HG02884 (cell line): ENCODE data around the gene AKAP3.

Source experiments
- ATAC-seq: cut with Tn5 transposase; IDR thresholded peaks from one replicate; pipeline ENCODE4 v1.9.1; 2021; ENCODE audit warnings: mild to moderate bottlenecking, moderate library complexity; ENCODE audit not compliant: unreplicated experiment

Gene AKAP3

DNA sequence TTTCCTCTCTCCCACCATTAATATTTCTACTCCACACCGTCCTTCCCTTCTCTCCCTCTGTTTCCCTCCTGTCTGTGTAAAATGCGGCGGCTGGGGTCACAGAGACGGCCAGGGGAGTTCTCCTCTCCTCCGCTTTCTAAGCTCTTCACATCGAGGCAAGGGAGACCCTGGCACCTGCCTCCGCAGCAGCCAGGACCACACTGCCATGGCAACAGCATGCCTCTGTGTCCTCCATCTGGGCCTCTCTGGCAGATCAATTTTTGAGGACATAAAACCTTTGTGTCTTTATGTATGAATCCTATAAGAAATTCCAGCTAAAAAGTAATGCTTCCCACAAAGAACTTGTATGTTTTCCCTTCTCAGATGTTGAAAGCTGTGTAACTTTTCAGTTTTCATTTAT, 45.4 kb downstream of the AKAP3 start:
- ATAC-seq: no peak

DNA sequence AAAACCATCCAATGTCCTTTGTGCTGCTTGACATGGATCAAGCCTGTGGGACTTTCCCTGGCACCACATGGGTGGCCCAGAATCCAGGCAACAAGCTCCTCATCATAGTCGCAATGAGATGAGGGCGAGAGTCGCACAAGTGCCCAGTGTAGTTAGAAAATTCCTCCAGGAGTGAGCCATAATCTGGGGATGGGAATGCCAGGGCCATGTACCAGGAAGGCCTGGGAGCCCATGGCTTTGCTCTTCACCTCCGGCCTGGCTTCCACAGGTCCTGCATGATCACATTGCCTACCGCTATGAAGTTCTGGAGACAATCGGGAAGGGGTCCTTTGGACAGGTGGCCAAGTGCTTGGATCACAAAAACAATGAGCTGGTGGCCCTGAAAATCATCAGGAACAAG, 53.0 kb downstream of the AKAP3 start:
- no peak for ATAC-seq

DNA sequence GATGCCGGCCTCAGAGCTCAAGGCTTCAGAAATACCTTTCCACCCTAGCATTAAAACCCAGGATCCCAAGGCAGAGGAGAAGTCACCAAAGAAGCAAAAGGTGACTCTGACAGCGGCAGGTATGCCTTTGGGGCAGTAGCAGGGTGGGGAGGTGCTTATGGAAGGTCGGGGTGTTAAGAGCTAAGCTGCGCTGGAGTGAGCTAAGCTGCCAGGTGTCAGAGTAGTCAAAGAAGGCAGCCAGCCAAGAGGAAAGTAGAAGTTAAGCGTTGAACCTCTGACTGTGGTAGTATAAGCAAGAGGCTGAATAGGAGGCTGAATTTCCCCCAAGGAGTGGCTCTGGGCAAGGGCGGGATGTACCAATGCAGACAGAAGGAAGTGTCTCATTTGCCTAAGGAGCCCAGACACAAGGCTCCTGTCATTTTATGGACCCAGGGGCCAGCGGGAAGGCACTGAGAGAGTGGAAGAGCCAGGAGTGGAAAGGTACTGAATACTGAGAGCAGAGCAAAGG, 57.6 kb downstream of the AKAP3 start:
- ATAC-seq: no peak

DNA sequence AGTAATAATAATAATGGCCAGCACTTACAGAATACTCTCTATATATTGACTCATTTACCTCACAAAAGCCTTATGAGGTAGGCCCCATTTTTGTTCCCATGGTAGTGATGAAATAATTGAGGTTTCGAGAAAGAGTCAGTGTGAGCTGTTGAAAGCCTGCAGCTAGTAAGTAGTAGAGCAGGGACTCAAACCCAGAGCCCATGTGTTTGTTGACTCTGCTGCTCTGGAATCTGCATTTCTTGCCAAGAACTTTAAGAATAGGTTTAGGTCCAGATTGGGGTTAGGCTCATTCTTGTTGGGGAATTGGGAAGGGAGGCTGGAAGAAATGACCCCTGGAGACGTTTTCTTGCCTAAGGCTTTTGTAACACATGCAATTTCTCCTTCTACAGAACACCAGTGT, 58.9 kb downstream of the AKAP3 start:
- ATAC-seq: no peak

DNA sequence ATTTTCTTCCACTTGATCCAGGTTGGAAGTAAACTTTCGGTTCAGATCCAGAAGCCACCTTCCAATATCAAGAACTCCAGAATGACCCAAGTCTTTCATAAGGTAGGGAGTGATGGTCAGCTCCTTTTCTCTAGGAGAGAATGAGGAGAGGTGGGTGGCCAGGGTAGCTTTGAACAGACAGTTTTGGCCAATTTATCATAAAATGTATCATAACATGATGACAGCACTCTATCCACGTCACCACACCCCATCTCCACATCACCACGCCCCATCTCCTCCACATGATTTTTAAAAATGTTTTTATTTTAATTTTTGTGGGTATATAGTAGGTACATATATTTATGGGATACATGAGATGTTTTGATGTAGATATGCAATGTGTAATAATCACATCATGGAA, 59.9 kb downstream of the AKAP3 start:
- no peak for ATAC-seq

DNA sequence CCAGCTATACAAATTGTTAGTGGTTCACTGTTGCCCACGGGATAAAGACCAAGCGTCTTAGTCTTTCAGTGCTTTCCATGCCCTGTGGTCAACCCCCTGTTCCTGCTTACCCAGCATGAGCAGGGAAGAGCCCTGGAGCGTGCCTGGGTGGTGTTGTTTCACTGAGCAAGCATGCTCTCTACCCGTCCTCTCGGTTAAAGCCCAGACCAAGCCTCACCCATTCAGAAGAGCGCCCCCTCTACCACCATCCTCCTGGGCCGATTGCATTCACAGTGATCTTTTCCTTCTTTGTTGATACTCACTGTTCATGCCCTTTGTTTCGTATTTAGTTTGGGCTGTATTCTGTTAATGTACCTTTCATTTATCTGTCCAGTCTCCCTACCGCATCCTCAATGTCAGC, 61.7 kb downstream of the AKAP3 start:
- ATAC-seq: no peak

DNA sequence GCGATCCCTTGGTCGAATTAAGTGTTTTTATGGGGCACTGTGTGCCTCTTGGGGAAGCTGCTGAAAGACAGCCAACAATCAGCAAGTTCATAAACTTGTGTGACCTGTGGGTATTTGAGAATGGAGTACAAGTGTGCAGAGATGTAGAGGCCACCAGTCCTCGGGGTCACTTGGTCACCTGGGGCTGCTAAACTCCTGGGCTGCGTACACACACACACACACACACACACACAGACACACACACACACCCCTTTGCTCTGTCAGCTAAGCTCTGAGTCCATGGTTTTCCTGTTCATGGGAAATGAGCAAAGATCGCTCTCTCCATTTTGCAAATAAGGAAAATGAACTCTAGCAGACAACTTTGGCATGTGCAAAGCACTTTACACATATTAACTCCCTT, 62.4 kb downstream of the AKAP3 start:
- no peak for ATAC-seq

DNA sequence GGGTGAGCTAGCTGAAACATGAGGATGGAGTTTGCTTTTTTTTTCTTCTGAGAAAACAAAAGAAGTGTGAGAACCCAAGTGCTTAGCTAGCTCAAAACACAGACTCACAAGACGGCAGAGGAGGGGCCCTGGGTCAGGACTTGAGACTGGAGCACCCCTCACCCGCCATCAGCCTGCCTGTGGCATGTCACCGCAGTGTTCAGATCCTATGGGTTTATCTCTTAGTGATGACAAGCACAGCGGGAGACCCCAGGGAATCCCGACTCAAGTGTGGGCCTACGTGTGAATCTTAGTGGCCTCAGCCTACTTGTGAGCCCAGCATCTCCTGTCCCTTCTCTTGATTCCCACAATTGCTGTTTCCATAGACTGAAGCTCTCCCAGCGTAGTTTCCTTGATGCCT, 64.0 kb downstream of the AKAP3 start:
- no peak for ATAC-seq

DNA sequence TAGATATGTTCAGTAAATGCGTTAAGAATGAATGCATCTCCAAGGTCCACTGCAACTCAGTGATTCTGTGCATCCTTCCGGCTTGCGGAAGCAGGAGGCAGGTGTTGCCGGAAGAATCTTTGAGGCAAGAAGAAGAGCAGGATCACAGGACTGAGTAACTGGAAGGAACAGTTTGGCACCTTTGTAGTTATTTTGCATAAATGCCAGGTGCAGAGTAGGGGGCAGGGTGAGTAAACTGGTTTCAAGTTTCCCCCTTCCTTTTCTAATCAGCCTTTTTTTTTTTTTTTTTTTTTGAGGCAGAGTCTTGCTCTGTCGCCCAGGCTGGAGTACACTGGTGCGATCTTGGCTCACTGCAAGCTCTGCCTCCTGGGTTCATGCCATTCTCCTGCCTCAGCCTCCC, 64.6 kb downstream of the AKAP3 start:
- ATAC-seq: no peak

DNA sequence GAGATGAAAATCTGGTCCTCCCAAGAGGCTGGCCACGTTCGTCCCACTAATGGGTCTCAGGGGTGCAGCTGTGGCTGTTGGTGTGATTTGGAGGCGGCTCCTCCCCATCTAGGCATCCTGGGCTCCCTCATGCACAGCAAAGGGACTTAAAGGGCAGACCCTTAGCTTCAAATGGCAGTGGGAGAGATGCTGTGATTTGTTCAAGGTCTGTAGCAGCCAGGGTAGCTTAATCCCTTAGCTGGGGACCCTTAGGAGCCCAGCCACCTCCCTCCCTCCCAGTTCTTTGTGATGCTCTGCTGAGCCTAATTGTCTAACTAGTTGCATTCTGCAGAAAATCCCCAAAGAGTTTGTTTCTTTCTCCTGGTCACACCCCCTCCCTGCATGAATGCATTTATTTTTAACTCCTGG, 68.6 kb downstream of the AKAP3 start:
- ATAC-seq: no peak

DNA sequence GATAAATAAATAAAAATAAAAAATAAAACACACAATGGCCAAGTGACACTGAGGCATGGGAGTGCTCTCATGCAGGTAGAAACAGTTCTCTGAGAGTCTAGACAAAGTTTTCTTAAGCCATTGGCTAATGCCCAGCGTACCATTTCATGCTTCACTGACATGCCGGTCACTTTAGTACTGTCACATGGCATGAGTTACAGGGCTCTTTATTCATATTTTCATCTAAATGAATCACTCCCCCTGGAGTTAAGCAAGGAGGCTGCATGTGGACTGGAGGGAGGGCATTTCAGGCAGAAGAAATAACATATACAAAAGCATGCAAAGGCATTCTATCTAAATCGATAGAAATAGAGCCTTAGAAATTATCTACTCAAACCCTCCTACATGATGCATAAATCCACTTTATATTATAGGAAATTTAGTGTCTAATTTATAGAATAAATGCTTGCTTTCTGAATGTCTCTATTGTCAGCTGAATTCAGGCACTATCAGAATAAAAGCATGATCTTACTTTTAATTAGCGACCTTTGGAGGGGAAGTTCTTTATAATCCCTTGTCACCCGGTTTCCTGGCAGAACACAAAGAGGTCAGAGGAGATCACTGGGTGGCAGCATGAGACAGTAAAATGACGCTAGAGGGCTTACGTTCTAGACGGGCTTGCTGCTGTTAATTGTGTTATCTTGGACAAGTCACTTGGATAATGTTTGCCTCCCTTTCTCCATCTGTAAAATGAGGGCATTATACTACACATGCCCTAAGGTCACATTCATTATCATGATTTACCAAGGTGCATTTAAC, 69.3 kb downstream of the AKAP3 start:
- no peak for ATAC-seq

DNA sequence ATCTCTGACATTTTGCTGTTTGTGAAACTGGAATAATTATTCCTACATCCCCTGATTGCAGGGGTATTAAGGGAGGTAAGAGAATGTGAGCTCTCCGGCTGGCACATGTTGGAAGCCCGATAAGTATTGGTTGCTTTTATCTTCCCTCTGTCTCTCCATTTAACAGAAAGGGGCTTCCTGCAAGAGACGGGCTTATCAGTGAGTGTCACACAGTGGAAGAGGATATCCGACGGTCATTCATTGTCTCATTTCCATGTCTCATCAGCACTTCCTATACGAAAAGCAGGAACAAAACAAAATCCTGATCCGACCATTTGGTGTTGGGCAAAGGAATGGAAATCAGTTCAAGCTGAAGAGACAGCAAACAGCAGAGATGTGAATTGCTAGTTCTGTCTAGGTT, 76.2 kb downstream of the AKAP3 start:
- ATAC-seq: no peak

DNA sequence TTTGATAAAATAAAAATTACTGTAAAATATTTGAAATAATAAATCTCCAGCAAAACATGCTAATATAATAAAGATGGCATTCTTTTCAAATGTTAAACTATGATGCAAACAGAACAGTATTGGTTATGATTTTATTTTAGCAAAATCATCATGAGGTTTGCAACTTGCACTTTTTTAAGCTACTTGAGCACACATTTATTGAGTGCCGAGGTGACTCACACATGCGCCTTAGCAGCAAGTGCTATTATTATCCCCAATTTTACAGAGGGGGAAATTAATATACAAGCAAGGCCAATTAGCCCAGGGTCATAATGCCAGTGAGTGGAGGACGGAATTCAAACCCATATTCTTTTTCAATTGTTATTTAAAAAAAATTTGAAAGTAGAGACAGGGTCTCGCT, 79.6 kb downstream of the AKAP3 start:
- no peak for ATAC-seq

DNA sequence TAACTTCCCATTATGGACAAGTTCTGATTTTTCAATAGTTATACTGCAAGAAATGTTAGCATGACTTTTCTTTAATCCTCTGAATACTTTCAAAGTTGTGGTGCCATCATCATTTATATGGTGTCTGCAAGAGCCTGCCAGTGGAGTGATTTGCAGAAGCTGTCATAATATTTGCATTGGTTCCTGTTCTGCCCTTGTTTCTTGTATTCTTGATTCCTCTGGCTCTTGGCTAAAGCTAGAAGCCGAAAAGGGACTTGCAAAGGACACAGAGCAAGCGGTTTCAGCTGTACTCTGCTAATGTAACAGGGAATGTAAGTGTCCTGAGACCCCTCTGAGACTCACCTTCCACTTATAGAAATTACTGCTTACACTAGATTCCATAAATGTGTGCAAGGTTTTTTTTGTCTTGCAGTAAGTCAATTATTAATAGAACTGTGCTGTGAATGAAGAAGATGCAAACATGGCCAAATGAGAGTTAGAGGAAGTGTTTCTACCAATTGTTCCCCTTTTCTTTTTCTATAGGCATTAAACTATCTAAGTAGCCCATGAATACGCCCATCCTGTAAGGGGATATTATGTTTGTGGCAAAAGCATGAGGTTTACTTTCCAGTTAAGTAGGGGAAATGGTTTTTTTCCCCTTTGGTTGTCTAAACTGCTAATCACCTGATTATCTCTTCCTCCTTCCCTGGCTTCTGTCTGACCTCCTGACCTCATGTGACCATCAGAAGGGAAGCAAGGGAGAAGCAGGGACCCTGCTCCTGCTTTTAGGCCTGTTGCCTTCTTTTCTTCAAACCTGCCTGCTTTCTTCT, 81.6 kb downstream of the AKAP3 start:
- no peak for ATAC-seq

DNA sequence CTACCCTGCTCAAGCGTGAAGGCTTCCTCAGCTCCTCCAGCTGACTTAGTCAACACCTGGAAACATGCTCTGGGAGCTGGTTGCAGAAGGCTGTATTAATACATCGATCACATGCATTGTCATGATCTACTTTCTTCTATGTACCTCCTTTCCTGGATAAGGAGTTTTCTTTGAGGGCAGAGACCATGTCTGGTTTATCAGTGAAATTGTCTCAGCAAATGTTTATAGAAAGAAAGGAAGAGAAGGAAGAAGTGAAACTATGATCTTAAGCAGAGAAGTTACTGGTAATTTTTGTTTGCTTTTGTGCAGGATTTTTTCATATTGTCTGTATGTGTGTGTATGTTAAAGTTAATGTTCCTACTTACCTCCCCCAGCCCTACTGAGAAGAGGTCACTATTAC, 82.4 kb downstream of the AKAP3 start:
- no peak for ATAC-seq
